A673 (cell line): Measurements from ENCODE around the gene SLC38A1.
"Not testable (repeated sequence)": the region's sequence is repeated elsewhere in the genome, so short reads cannot be mapped to it uniquely, and the experiment has no call there.

ENCODE experiments used
- EZH2 ChIP-seq: fragments of 200-600 bp; sonication (generic); IDR thresholded peaks from 2 replicates; pipeline ENCODE4 v1.6.1; 2017; ENCODE audit warnings: borderline replicate concordance, low read depth, mild to moderate bottlenecking, mixed read lengths, antibody characterized with exemption, low read length; ENCODE audit not compliant: poor library complexity, severe bottlenecking
- TF ChIP-seq, protein P1 (sequence below): fragments of 300-800, 200-600 bp; sonication (generic); conservative IDR thresholded peaks from 2 replicates; pipeline ENCODE4 v1.5.1; 2017; ENCODE audit warnings: low read depth, mild to moderate bottlenecking, antibody characterized with exemption, low read length, moderate library complexity, mixed read lengths

DNA sequence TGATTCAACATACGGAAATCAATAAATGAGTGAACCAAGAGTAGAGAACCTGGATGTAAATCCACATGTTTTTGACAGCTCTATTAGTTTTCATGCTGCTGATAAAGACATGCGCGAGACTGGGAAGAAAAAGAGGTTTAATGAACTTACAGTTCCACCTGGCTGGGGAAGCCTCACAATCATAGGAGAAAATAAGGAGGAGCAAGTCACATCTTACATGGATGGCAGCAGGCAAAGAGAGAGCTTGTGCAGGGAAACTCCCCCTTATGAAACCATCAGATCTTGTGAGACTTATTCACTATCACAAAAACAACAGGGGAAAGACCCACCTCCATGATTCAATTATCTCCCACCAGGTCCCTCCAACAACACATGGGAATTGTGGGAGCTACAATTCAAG is 23.1 kb upstream of the SLC38A1 start:
- not testable (repeated sequence) for TF ChIP-seq EZH2
- TF ChIP-seq, protein P1, sequence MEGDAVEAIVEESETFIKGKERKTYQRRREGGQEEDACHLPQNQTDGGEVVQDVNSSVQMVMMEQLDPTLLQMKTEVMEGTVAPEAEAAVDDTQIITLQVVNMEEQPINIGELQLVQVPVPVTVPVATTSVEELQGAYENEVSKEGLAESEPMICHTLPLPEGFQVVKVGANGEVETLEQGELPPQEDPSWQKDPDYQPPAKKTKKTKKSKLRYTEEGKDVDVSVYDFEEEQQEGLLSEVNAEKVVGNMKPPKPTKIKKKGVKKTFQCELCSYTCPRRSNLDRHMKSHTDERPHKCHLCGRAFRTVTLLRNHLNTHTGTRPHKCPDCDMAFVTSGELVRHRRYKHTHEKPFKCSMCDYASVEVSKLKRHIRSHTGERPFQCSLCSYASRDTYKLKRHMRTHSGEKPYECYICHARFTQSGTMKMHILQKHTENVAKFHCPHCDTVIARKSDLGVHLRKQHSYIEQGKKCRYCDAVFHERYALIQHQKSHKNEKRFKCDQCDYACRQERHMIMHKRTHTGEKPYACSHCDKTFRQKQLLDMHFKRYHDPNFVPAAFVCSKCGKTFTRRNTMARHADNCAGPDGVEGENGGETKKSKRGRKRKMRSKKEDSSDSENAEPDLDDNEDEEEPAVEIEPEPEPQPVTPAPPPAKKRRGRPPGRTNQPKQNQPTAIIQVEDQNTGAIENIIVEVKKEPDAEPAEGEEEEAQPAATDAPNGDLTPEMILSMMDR, result not testable (repeated sequence)
